Effector CD4-positive, alpha-beta T cell (primary cell): ENCODE data around the gene VASH2.

ENCODE experiments used
- DNase-seq: peaks from one replicate; pipeline ENCODE4 v3.0.0-alpha.2; 2020

VASH2 gene

GRCh38 chr1:212930986-212931678 lies 19.2 kb upstream of the VASH2 start:
- no peak for DNase-seq

- DNase-seq, result no peak
Observed at GRCh38 chr1:212933815-212934471, 16.4 kb upstream of the VASH2 start.

- DNase-seq, result no peak
Observed at GRCh38 chr1:212935387-212935981, 14.9 kb upstream of the VASH2 start.

GRCh38 chr1:212937034-212937433 lies 13.3 kb upstream of the VASH2 start:
- no peak for DNase-seq

GRCh38 chr1:212938846-212939245 lies 11.5 kb upstream of the VASH2 start:
- no peak for DNase-seq

GRCh38 chr1:212941452-212941851 lies 8.9 kb upstream of the VASH2 start:
- no peak for DNase-seq

GRCh38 chr1:212942679-212943392 lies 7.5 kb upstream of the VASH2 start:
- no peak for DNase-seq

GRCh38 chr1:212943393-212943710 lies 7.0 kb upstream of the VASH2 start:
- no peak for DNase-seq

- DNase-seq, result no peak
Observed at GRCh38 chr1:212944229-212944901, 6.0 kb upstream of the VASH2 start.

- DNase-seq, result no peak
Observed at GRCh38 chr1:212945056-212945455, 5.3 kb upstream of the VASH2 start.

- no peak for DNase-seq
Observed at GRCh38 chr1:212945463-212946160, 4.7 kb upstream of the VASH2 start.

GRCh38 chr1:212946872-212947271 lies 3.5 kb upstream of the VASH2 start:
- no peak for DNase-seq

GRCh38 chr1:212949771-212950170 lies 570 bp upstream of the VASH2 start:
- no peak for DNase-seq

GRCh38 chr1:212951126-212951946 lies 995 bp downstream of the VASH2 start:
- no peak for DNase-seq

GRCh38 chr1:212951947-212952640 lies 1.8 kb downstream of the VASH2 start:
- DNase-seq, result no peak

- no peak for DNase-seq
Observed at GRCh38 chr1:212952641-212952976, 2.3 kb downstream of the VASH2 start.

GRCh38 chr1:212953321-212953720 lies 3.0 kb downstream of the VASH2 start:
- DNase-seq, result no peak

- DNase-seq, result no peak
Observed at GRCh38 chr1:212954514-212954913, 4.2 kb downstream of the VASH2 start.

- no peak for DNase-seq
Observed at GRCh38 chr1:212955098-212955497, 4.8 kb downstream of the VASH2 start.

GRCh38 chr1:212955961-212956620 lies 5.8 kb downstream of the VASH2 start:
- DNase-seq, result no peak

GRCh38 chr1:212957546-212957945 lies 7.2 kb downstream of the VASH2 start:
- no peak for DNase-seq
